Mesenteric fat pad (tissue), 1 donor: Measurements from ENCODE around the gene SPP1. TPM values are rescaled to one million over a fixed set of nuclear protein-coding genes. Genes with fewer than 3 reads are reported as not detected.
"Not testable (repeated sequence)": the region's sequence is repeated elsewhere in the genome, so short reads cannot be mapped to it uniquely, and the experiment has no call there.

Experiments
- DNase-seq: peaks from one replicate; pipeline ENCODE4 v3.0.0-alpha.2; 2020; ENCODE audit warnings: low spot score
- long read RNA-seq: library from polyadenylated mRNA; unstranded; transcript quantifications from one replicate; pipeline ENCODE4 v2.0.0, GENCODE V29; 2020
- total RNA-seq: library from RNA; stranded (reverse); fragmentation: NEBNext Ultra II Directional; extraction: Animal tissue kit (Norgen Biotek cat#: 25700); gene quantifications from one replicate; pipeline ENCODE4 v1.2.1, GENCODE V29; 2021
- donor health status: DM: yes; HTN: yes; CAD: no.

SPP1 gene
- 636 TPM for total RNA-seq
- long read RNA-seq, transcript SPP1-202 (6 exons, 1,196 nt) = minor isoform, 17 of 639 reads
- long read RNA-seq, transcript SPP1-201 (6 exons, 1,581 nt) = minor isoform, 154 of 639 reads
- long read RNA-seq, transcript SPP1-203 (7 exons, 1,473 nt) = major isoform, 433 of 639 reads
- long read RNA-seq, partial matches to known transcripts = 30 of 639 reads
- long read RNA-seq, other reads (novel, unspliced or antisense) = 5 of 639 reads

DNA sequence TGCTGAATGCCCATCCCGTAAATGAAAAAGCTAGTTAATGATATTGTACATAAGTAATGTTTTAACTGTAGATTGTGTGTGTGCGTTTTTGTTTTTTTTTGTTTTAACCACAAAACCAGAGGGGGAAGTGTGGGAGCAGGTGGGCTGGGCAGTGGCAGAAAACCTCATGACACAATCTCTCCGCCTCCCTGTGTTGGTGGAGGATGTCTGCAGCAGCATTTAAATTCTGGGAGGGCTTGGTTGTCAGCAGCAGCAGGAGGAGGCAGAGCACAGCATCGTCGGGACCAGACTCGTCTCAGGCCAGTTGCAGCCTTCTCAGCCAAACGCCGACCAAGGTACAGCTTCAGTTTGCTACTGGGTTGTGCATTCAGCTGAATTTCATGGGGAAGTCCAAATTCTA is at the start of gene SPP1:
TSS of gene SPP1 (plus strand) at position 249 of the 400 bp plus-strand sequence. CDS start 1,182 bp downstream, outside the sequence.
- DNase-seq = no peak

DNA sequence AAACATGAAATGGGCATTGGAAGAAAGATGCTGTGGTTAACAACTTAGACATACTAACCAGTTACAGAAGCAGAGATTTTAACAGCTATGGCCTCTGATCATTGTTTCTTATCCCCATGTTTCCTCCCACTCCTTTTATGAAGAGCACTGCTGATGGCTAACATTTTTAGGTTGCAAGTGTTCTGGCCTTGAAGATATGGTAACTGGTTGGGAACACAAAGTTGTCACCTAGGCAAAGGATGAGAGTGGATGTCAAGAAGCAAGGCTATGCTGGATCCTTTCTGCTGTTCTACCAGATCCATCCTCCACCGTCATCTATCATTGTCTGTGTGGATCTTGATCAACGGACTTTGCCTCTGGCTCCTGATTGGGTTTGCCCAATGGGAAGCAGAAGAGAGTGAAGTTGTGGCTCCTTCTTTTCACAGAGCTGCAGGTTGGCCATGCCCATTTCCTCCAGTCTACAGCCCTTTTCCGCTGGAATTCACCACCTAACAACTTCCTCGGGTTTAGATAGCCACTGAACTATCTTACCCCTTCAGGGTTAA is 48.9 kb upstream of the SPP1 start:
- DNase-seq = no peak

DNA sequence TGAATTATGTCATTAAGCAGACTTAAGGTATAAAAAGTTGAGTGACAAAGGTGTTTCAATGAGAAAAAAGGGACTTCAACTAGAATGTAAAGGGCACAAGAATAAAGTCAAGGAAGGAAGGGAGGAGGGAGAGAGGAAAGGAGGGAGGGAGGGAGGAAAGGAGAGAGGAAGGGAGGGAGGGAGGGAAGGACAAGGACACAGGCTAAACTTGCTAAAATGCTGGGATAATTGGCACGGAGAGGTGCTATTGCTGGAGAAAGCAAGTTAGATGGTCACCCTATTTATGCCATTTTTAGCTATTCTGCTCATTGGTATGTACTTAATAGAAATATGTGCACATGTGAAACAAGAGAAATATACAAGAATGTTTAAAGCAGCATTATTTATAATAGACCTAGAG is 44.9 kb upstream of the SPP1 start:
- no peak for DNase-seq

DNA sequence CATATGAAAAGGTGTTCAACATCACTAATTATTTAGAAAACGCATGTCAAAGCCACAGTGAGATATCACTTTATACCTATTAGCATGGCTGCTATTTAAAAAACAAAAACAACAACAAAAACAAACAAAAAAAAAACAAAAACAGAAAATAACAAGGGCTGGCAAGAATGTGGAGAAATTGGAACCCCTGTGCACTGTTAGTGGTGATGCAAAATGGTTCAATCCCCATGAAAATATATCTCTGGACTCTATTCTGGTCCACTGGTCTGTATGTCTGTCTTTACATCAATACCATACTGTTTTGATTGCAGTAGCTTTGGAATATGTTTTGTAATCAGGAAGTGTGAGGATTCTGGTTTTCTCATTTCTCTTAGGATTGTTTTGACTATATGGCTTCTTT is 43.6 kb upstream of the SPP1 start:
- no peak for DNase-seq

DNA sequence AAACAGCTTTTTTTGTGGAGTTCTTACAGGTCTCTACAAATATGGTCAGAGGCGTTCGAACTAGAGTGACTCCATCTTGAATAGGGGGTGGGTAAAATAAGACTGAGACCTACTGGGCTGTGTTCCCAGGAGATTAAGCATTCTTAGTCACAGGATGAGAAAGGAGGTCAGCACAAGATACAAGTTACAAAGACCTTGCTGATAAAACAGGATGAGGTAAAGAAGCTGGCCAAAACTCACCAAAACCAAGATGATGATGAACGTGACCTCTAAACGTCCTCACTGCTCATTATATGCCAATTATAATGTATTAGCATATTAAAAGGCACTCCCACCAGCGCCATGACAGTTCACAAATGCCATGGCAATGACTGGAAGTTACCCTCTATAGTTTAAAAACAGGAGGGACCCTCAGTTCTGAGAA is 42.8 kb upstream of the SPP1 start:
- DNase-seq = no peak

DNA sequence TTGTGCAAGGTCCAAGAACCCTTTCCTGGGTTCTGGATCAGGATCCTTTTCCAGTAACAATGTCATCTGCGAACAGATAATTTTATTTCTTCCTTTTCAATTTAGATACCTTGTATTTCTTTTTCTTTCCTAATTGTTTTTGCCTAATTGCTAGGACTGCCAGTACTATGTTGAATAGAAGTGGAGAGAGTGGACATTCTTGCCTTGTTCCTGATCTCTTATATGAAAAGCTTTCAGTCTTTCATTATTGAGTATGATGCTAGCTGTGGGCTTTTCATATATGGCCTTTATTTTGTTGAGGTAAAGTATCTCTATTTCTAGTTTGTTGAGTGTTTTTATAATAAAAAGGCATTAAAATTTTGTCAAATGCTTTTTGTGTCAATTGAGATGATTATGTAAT is 42.2 kb upstream of the SPP1 start:
- DNase-seq = no peak

DNA sequence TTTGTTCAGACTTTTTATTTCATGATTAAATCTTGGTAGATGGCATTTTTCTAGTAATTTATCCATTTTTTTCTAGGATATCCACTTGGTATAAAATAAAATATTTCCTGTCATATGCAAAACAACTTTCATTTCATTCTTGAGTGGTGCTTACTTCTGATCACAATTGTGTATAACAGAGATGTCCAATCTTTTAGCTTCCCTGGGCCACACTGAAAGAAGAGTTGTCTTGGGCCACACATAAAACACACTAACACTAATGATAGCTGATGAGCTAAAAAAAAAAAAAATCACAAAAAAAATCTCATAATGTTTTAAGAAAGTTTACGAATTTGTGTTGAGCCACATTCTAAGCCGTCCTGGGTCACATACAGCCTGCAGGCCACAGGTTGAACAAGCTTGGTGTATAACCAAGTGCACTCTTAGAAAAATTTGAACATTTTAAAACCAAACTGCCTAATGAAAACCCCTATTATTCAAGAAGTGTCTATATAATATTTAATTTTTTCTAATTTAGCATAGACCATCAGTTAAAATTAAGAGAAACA is 41.3 kb upstream of the SPP1 start:
- DNase-seq = no peak

DNA sequence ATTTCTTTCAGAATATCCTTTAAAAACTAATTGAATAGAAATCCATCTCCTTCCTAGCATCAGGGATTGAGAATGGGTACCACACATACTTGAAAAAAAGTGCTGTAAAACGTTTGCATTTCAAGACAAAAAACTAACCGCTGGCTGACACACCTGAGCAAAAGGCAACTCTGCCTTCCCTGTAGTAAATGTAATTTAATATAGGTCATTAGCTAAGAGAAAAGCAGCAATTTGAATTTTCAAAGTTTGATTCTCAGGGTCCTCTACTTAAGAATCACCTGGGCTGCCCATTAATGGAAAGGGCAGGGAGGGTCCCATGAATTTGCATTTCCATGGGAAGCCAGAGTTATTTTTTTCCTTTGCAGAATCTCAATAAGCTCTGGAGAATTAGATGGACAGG is 40.5 kb upstream of the SPP1 start:
- no peak for DNase-seq

DNA sequence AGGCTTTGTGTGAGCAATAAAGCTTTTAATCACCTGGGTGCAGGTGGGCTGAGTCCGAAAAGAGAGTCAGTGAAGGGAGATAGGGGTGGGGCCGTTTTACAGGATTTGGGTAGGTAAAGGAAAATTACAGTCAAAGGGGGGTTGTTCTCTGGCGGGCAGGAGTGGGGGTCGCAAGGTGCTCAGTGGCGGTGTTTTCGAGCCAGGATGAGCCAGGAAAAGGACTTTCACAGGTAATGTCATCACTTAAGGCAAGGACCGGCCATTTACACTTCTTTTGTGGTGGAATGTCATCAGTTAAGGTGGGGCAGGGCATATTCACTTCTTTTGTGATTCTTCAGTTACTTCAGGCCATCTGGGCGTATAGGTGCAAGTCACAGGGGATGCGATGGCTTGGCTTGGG is 39.6 kb upstream of the SPP1 start:
- not testable (repeated sequence) for DNase-seq

DNA sequence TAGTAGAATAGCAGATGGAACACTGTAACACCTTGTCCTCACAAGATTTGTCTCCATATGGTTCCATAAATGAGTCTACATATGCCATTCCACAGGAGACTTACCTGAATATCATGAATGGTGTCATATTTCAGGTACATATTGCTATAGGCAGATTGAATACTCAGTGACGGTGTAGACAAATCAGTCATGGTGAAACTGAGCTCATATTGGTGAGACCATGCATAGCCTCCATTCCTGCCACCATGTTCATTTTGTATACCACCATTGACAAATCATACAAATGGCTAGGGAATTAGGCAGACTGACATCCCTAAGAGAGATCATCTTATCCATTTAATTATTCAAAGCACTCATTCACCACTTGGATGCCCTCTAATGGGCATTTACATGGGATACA is 38.0 kb upstream of the SPP1 start:
- no peak for DNase-seq

DNA sequence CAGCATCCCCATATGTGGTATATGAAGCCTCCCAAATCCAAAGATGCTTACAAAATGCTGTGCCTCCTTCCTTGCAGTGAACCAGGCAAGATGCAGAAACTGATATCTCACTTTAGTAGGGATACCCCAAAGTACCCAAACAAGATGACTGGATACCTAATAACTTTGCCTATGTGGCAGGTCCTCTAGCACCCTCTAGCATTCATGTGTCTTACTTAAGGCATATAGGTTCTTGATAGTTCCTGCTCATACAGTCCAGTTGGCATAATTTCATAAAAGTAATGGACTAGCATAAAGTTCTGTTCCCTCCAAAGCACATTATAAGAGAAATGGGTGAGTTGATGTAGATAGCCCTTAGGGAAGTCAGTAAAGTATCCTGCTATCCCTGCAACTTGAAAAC is 36.8 kb upstream of the SPP1 start:
- no peak for DNase-seq

DNA sequence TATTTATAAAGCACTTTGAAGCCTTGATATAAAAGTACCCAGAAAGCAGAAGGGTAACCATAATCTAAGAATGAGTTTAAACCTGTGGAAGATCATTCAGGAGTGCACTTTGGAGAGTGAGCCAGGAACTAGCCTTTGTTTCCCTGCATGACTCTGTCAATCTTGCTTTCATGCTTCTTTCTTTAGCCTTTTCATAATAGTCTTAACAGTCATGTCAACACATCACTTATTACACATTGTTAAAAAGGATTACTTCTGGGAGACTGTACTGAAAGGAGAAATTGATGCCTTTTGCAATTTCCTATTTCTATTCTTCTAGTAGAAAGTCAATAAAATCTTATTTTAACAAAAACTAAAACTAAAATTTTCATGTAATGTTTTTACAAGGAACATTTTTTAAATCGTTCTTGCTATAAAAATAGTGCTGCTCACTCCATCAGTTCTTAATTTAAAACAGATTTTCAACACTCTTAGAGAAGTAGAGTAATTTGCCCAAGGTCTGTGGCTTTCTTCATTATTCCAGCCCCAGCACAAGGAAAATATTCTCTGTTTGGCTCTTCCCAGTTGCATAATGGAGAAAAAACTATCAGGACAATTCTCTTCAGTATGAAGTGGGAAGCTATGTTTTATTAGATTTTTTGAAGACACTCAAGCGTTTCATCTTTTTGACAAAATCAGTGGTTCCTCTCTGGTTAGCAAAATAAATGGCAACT is 35.4 kb upstream of the SPP1 start:
- DNase-seq = no peak

DNA sequence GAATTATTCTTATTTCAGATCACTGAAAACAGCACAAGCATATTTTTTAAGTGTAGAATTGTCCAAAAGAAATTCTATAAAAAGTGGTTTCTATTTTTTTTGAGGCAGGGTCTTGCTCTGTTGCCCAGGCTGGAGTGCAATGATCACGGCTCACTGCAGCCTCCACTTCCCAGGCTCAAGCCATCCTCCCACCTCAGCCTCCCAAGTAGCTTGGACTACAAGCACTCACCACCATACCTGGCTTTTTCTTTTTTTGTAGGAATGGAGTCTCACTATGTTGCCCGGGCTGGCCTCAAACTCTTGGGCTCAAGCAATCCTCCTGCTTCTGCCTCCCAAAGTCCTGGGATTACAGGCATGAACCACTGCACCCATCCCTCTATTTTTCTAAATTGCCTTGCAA is 34.7 kb upstream of the SPP1 start:
- not testable (repeated sequence) for DNase-seq

DNA sequence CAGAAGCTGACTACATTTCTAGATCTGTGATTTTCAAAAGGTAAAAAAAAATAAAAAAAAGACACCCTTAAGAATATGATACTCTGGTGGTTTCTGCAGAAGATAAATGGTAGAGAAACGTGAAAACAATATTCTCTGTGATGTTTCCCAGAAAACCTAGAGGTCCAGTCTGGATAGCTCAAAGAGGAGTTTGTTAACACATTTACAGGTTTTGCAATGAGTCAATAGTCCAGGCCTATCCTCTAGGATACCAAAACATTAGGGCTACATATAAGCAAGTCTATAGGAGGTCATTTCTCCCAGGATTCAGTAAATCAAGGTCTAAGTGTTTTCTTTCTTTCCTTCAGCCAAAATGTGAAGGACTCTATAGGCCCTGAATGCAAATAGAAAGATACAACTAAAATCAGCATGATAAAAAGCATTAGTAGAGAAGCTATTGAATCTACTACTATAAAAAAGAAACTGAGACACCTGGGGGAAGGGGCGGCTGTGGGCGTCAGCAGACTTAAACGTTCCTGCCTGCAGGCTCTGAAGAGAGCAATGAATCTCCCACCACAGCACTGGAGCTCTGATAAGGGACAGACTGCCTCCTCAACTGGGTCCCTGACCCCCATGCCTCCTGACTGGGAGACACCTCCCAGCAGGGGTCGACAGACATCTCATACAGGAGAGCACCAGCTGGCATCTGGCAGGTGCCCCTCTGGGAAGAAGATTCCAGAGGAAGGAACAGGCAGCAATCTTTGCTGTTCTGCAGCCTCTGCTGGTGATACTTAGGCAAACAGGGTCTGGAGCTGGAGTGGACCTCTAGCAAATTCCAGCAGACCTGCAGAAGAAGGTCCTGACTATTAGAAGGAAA is 33.7 kb upstream of the SPP1 start:
- DNase-seq = no peak

DNA sequence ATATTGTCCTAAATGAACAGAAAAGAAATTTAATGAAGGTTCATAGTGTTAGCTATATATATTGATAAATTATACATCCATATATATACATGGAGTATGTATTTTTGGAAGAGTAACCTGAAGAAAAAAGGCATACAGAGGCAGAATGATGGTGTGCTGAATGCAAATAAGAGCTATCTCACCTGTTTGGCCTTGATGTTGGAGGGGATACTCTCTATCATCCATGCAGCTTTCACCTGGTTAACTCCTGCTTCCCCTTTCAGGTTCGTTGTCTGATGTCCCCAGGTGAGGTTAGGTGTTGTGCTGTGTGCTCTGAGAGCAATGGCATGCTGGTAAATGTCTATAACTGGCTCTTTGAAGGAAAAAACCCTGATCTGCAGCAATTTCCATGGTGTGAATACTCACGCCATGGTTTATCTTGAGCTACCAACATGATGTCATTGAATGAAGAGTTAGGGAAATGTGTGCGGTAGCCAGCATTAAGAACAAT is 31.8 kb upstream of the SPP1 start:
- DNase-seq = no peak

DNA sequence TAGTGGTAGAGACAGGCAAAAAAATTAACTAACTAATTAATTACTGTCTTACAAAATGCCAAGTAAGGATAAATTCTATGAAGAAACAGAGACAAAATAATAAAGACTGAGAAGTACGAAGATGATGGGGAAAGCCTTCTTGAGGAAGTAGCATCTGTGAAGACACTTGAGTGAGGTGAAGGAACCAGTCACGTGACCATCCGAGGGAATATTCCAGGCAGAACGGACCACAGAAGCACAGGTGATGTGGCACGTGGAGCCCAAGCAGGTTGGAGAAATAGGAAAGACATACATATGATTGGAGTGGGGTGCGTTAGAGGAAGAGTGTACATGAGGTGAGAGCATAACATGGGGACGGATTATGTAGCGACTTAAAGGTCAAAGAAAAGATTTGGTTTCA is 30.5 kb upstream of the SPP1 start:
- DNase-seq = no peak

DNA sequence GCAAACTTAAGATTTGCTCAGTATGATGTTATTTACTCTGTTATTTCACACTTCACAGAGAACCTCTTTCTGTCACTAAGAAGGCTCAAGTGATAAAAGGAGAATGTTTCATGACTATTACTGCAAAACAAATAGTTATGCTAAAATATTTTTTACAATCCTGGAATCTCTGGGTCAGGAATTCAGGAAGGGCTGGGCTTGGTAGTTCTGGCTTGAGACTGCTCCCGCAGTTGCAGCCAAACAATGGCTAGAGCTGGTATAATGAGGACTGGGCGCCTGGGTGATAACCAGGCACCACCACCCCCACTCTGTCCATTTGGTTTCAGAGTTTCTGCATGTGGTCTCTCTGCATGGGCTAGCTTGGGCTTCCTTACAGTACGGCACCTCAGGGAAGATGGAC is 28.7 kb upstream of the SPP1 start:
- DNase-seq = no peak

DNA sequence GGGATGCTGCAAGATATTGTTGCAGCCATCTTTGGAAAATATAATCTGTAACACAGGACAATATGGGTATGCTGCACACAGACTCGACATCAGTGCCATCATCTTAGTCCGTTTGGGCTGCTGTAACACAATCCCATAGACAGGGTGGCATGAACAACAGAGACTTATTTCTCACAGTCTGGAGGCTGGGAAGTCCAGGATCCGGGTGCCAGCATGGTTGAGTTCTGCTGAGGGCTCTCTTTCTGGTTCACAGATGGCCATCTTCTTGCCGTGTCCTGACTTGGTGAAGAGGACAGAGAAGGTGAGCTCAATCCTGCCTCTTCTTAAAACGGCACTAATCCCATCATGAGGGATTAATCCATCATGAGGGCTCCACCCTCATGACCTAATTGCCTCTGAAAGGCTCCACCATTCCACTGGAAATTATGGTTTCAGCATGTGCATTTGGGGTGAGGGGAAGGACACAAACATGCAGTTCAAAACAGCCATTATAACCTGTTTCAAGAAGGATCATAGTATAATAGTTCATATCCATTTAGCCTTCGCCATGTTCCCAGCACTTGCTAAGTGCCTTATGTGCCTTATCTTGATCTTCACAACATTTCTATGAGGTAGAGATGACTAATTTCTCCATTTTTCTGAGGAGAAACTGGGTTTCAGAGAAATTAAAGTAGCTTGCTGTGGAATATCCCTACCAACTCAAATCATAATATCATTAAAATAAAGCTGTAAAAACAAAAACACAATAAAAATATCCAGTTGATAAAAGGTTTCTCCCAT is 27.9 kb upstream of the SPP1 start:
- DNase-seq = no peak

DNA sequence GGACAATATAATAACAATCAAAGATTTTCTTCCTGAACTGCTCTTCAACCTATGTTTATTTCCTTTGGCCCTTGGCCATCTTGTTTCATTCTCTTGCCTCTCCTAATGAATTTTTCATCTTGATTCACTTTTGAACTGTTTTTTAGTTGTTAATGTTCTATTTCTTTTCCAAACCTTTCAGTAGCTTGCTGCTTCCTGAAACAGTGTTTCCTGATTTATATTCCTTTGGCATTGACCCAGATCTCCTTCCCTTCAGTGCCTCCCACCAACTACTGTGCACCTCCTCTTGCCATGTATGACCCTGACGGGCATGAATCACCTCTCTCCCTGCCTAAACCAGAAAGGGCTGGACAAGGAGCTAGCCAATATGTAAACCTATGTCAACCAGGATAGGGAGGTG is 25.6 kb upstream of the SPP1 start:
- DNase-seq = no peak

DNA sequence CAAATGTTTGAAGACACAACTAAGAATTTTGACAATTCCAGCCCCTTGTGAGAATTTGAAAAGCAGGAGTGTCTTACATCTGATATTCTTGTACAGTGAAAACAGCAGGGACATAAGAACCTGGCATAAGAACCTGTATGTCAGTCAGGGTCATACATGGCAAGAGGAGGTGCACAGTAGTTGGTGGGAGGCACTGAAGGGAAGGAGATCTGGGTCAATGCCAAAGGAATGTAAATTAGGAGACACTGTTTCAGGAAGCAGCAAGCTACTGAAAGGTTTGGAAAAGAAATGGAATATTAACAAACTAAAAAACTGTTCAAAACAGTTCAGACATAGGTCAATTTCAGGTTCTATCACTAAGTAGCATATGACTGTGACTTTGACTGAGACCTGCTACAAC is 25.0 kb upstream of the SPP1 start:
- DNase-seq = no peak
